ENCODE data around the gene KLF5.
A peak's percentile ranks its signal among the peaks of the same experiment; 100 is the strongest.
"Not testable (repeated sequence)": the region's sequence is repeated elsewhere in the genome, so short reads cannot be mapped to it uniquely, and the experiment has no call there.

The KLF5 gene

DNA sequence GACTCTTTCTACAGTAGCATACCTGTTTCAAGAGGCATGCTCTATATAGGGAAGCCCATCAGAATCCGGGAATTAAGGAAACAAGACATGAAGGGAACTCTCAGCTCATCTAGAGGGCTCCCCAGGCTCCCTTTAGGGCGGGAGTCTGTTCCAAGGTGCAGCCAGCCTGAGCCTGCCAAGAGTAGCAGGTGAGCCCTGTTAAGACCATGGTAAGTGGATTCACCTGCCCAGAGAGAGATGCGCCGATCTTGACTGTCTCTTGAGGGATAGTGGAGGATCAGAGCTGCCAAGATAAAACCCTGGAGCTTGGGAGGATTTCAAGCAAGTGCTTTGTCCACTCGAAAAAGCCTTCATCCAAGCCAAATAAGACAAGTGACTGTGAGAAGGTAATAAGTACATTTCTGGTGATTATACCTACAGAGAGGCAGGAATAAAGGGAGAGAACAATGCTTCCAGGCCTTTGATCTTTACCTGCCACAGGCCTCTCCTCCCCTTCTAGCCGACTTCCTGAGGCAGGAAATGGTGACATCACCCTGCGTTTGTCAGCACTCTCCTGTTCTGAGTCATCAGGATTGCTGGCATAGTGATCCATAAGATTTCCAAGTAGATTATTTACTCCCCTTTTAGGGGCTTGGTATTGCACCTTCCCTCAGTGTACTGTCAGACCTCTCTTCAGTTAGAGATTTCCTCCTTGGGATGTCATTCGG is 31.5 kb downstream of the KLF5 start:
- peak; percentile 17 for FAIRE-seq

DNA sequence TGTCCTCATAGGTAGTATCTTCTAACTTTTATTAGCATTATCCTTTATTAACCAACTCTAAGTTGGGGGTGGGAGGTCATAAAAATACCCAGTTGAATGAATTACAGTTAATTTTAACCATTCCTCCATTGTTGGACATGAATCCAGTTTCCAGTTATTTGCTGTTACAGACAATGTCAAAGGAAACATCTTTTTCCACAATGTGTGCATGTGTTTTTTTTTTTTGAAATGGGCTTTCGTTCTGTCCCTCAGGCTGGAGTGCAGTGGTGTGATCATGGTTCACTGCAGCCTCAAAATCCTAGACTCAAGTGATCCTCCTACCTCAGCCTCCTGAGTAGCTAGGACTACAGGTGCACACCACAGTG is 32.0 kb downstream of the KLF5 start:
- no peak for FAIRE-seq

GRCh38 chr13:73092829-73093228 is 34.0 kb downstream of the KLF5 start:
- FAIRE-seq: no peak

- no peak for FAIRE-seq
Observed at GRCh38 chr13:73096173-73096572, 37.4 kb downstream of the KLF5 start.

DNA sequence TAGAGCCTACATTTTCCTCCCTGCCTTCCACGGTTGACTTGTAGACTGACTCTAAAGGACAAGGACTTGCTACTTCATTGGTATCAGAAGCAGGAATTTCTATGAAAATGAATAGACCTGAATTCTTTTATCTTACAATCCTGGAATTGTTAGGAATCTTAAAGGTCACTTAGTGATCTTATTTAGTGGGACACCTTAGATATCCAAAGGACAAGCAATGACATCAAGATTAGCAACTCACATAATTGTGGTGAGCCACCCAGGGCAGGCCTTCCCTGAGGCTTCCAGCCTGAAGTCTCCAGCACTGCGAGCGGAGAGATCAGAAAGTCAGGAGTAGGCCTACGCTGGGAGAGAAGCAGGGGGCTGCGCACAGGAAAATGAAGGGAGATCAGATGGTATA is 37.8 kb downstream of the KLF5 start:
- no peak for FAIRE-seq

- FAIRE-seq: not testable (repeated sequence)
Observed at GRCh38 chr13:73100781-73101180, 42.0 kb downstream of the KLF5 start.

DNA sequence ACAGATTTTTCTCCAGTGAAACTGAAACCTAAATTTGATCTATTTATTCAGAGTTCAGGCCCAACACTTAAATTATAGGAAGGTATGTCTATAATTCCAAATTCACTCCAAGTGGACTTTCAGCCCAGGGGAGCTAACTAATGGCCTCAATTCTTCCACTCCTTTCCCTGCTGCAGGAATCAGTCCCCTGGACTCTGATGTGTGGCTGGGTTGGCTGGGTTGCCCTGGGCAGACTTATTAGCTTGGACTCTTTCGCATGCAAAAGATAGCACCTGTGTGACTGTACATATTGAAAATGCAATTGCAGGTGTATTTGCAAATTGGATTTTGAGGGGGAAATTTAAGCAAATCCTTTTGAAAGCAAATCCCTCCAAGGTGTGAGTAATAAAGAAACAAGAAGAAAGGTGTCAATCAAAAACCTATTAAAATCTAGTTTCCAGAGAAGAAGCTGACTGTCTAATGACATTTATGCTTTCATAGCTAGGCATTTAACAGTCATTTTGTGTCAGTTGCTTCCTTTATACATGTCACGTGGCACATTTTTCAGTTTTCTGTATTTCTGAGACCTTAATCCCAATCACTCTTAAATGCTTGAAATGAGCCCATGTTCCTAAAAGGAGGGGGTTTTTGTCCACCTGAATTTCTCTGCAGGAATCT is 42.7 kb downstream of the KLF5 start:
- FAIRE-seq: no peak

DNA sequence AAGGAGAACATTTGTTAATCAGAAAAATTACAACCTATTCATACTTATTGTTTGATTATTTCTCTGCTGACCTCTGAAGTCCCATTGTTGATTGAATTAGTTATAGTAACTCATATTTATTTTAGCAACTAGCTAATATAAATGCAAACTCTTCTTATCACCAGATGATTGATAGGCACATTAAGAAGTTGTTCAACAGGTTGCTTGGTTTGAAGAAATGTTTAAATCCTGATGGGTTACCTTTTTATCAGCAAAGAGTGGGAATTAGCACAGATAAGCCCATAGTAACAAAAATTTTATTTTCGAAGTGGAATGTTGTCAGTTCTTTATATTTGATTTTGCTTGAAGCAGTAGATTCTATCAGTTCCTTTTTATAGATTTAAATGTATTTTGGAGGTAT is 44.4 kb downstream of the KLF5 start:
- FAIRE-seq: no peak

GRCh38 chr13:73106513-73107178 is 47.8 kb downstream of the KLF5 start:
- peak; percentile 81 for FAIRE-seq

- FAIRE-seq: no peak
Observed at GRCh38 chr13:73107481-73107880, 48.7 kb downstream of the KLF5 start.

DNA sequence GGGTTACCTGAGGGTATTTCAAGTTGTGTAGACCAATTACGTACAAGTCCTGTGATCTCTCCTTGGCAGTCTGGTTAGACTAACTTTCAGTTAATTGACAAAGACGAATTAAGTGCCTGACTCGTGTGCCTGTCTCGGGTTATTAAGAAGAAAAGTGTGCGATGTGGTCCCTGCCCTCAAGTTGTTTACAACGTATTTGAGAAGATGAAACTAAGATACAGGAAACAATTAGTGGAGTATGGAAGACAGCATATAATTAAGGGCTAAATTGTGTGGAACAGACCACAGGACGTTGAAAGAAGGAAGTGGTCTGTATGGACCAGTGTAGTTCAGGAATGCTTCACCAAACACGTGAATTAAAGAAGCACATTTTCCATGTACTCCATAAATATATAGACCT is 49.2 kb downstream of the KLF5 start:
- FAIRE-seq: no peak

DNA sequence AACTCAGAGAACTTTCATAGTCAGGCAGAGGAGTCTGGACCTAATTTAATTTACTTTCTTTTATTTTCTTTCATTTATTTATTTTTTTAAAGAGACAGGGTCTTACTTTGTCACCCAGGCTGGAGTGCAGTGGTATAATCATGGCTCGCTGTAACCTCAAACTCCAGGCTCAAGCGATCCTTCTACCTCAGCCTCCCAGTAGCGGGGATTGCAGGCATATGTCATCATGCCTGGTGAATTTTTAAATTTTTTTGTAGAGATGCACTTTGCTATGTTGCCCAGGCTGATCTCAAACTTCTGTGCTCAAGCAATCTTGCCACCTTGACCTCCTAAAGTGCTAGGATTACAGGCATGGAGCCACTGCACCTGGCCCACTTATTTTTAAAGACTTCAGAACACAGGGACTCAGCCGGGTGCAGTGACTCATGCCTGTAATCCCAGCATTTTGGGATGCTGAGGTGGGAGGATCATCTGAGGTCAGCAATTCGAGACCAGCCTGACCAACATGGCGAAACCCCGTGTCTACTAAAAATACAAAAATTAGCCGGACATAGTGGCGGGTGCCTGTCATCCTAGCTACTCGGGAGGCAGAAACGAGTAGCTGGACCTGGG is 50.6 kb downstream of the KLF5 start:
- no peak for FAIRE-seq

DNA sequence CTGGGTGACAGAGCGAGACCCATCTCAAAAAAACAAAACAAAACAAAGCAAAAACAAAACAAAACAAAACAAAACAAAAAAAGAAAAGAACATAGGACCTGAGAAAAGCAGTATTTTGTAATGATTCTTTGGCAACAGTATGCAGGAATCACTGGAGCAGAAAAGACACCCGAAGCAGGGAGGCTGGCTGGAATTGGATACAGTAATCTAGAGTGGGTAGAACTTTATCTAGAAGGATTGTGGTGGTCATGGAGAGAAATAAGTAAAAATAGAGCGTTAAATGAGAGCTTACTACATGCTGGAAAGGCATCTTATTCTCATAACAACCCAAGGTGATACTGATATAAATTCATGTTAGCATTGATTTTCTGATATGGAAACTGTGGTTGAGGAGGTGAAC is 51.2 kb downstream of the KLF5 start:
- FAIRE-seq: no peak

DNA sequence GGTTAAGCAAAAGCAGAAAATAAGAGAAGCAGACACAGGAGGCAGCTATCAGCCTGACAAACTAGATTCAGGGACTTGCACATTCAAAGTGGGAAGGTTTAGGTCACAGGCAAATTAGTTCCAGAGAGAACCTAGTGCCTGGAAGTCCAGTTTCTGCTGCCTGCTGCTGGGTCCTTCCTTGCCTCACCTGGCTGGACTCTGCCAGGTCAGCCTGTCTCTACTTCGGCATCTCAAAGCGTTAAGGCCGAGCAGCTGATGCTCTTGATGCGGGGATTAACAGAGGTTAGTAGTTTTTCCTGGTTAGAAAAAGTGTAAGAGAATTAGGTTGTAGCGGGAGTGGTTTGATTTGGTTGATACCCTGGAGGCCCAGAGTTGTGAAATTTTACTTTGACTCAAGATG is 52.0 kb downstream of the KLF5 start:
- FAIRE-seq: no peak

DNA sequence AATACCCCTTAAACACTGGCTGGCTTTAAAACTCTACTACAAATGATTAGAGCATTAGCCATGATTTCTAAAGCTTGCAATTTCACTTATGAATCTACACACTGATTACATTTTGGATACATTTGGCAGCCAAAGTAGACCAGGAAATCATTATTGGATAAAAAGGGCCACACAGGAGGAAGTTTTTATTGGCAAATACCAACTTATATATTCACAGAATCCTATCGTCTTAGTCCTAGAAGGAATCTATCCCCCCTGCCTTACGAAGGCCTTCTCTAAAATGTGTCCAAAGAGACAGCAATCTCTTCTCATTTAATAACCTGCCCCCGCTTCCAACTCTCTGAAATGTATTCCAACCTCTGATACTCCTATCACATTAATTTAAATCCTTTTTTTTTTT is 52.5 kb downstream of the KLF5 start:
- FAIRE-seq: no peak

DNA sequence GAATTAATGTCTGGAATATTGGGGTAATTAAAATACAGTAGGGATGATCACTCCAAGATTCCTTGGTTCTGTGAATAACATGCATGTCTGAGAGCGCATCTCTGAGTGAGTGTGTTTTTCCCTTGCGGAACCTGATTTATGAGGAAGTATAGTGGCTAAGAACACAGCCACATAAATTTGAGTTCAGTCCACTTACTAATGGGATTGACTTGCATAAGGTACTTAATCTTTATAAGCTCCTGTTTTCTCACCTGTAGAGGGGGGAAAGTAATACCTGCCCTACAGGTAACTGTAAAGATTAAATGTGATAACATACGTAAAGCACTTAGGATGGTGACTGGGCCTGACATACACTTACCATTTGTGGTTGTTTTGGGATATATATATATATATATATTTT is 60.8 kb downstream of the KLF5 start:
- FAIRE-seq: no peak

Data from islet of Langerhans (tissue), 1 donor.